ENCODE data around the gene BCAS4. TPM values are rescaled to one million over a fixed set of nuclear protein-coding genes. Genes with fewer than 3 reads are reported as not detected.

Gene BCAS4
- total RNA-seq, 4 donors from 2014 or later, result 0.30 to 0.84 (median 0.51) TPM

DNA sequence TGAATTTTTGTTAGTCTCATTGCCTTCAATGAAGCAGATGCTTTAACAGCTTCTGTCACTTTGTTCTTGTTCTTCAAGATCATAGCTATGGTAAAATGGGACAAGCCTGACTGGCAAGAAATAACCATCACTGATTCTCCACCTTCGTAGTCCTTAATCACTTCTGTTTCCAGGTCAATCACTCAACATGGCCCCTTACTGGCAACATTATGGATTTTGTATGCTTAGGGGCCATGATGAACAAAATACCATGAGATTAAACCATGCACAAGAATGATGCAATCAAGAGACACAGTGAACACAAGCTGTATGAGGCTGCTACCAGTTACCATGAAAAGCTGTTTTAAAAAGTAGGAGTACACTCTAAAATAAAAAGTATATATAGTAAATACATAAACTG is 103.6 kb downstream of the BCAS4 start:
- TF ChIP-seq, protein P1, sequence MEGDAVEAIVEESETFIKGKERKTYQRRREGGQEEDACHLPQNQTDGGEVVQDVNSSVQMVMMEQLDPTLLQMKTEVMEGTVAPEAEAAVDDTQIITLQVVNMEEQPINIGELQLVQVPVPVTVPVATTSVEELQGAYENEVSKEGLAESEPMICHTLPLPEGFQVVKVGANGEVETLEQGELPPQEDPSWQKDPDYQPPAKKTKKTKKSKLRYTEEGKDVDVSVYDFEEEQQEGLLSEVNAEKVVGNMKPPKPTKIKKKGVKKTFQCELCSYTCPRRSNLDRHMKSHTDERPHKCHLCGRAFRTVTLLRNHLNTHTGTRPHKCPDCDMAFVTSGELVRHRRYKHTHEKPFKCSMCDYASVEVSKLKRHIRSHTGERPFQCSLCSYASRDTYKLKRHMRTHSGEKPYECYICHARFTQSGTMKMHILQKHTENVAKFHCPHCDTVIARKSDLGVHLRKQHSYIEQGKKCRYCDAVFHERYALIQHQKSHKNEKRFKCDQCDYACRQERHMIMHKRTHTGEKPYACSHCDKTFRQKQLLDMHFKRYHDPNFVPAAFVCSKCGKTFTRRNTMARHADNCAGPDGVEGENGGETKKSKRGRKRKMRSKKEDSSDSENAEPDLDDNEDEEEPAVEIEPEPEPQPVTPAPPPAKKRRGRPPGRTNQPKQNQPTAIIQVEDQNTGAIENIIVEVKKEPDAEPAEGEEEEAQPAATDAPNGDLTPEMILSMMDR (IDR thresholded peaks at IDR 0.05), result no peak
- TF ChIP-seq EP300 (IDR thresholded peaks at IDR 0.05), result no peak

DNA sequence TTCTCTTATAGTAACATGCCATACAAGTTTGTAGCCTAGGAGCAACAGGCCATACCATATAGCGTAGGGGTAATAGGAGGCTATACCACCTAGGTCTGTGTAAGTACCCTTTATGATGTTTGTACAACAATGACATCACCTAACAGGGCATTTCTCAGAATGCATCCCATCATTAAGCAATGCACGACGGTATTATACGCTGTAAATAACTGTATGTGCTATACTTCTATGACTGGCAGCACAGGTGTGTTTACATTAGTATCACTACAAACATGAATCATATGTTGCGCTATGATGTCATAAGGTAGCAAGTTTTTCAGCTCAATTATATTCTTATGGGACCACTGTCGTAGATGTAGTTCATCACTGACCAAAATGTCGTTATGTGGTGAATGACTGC is 105.4 kb downstream of the BCAS4 start:
- 89 to 99% methylated on average over 7 of the region's 7 CpGs for WGBS, 2 donors

More for the DNA sequence above, 103.6 kb downstream of the BCAS4 start:
- 93 to 100% methylated on average over 1 of the region's 1 CpG for WGBS, 2 donors
- H3K36me3 ChIP-seq, result peaks cover 0 to 83% (median 0%) of the 10 kb centered on the region in 3 donors
- H3K27ac ChIP-seq, result no peak overlapping the region
- H3K4me3 ChIP-seq, result no peak overlapping the region
- H3K27me3 ChIP-seq, result no peaks in the 10 kb centered on the region
- no peak for DNase-seq (ENCODE audit: low spot score in 2 of 2)
- H3K9me3 ChIP-seq, result no peaks in the 10 kb centered on the region
- H3K4me1 ChIP-seq, result peaks cover 0 to 6% (median 2%) of the 10 kb centered on the region in 4 donors

DNA sequence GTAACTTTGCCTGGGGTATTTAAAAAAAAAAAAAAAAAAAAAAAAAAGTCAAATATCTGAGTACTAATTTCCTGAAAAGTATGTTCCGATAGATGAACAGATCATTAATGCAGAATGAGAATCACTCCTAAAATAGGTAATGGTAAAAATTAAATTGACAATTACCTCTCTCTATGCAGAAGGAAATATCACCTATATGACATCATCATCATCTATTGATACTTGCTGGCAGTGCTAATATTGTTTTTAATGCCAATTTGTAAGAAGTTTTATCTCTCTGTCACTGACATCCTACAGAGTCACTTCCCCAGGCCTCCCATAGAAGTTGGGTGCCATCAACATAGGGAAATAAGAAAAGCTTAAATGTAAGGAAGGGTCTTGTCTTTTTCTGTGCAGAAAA is 106.4 kb downstream of the BCAS4 start:
- no peaks in the 10 kb centered on the region for H3K9me3 ChIP-seq
- peaks cover 0 to 63% (median 0%) of the 10 kb centered on the region in 3 donors for H3K36me3 ChIP-seq
- H3K4me3 ChIP-seq, result no peak overlapping the region
- WGBS, 2 donors, result 88 to 90% methylated on average over 1 of the region's 1 CpG
- H3K27ac ChIP-seq, result no peak overlapping the region
- no peak for TF ChIP-seq POLR2A (IDR thresholded peaks at IDR 0.05)
- TF ChIP-seq EP300 (IDR thresholded peaks at IDR 0.05), result no peak
- TF ChIP-seq, protein P1 (IDR thresholded peaks at IDR 0.05), result no peak
- no peaks in the 10 kb centered on the region for H3K27me3 ChIP-seq
- no peak for DNase-seq (ENCODE audit: low spot score in 2 of 2)
- H3K4me1 ChIP-seq, result peaks cover 0 to 31% (median 4%) of the 10 kb centered on the region in 4 donors

More for the DNA sequence above, 105.4 kb downstream of the BCAS4 start:
- H3K27me3 ChIP-seq, result no peaks in the 10 kb centered on the region
- DNase-seq (ENCODE audit: low spot score in 2 of 2), result no peak
- TF ChIP-seq EP300 (IDR thresholded peaks at IDR 0.05) (no peak), POLR2A (IDR thresholded peaks at IDR 0.05) (no peak)
- TF ChIP-seq, protein P1 (IDR thresholded peaks at IDR 0.05), result no peak
- H3K4me1 ChIP-seq, result peaks cover 0 to 20% (median 4%) of the 10 kb centered on the region in 4 donors
- H3K9me3 ChIP-seq, result no peaks in the 10 kb centered on the region
- no peak overlapping the region for H3K4me3 ChIP-seq
- peaks cover 0 to 69% (median 0%) of the 10 kb centered on the region in 3 donors for H3K36me3 ChIP-seq
- no peak overlapping the region for H3K27ac ChIP-seq

DNA sequence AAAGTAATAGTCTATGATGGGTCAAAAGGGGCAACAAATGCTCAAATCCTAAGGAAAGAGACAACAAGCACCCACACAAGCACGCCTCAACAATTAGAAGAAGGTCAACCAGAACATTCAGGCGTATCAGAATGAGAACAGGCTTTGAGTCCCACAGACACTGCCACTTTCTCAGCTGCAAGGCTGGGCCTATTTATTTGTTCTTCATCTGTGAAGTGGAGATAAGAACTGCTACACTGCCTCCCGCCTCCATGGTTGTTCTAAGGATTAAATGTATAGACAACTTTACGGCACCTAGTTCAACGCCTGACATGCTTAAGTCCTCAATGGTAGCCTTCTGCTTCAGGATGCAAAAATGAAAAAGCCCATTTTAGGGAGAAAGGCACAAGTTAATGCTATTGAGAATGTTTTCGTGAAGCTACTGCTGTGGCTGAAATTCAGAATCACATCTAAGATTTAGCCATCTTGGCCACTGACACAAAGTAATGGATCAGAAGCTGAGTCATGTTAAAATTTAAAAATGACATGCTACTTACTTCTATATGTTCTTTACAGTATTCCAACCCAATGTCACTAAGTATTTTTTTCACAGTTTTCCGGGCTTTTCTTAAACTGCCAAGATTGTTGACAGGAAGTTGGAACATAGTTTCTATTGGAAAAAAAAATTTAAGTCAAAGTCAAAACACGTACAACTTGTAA is 108.6 kb downstream of the BCAS4 start:
- H3K27ac ChIP-seq, result no peak overlapping the region
- DNase-seq (ENCODE audit: low spot score in 2 of 2), result no peak
- peaks cover 0 to 40% (median 4%) of the 10 kb centered on the region in 4 donors for H3K4me1 ChIP-seq
- TF ChIP-seq POLR2A (IDR thresholded peaks at IDR 0.05) (no peak), EP300 (IDR thresholded peaks at IDR 0.05) (no peak)
- TF ChIP-seq, protein P1 (IDR thresholded peaks at IDR 0.05), result no peak
- H3K36me3 ChIP-seq, result peaks cover 0 to 46% (median 0%) of the 10 kb centered on the region in 3 donors
- WGBS, 2 donors, result 73 to 75% methylated on average over 8 of the region's 8 CpGs
- no peaks in the 10 kb centered on the region for H3K27me3 ChIP-seq
- H3K9me3 ChIP-seq, result no peaks in the 10 kb centered on the region
- H3K4me3 ChIP-seq, result no peak overlapping the region

DNA sequence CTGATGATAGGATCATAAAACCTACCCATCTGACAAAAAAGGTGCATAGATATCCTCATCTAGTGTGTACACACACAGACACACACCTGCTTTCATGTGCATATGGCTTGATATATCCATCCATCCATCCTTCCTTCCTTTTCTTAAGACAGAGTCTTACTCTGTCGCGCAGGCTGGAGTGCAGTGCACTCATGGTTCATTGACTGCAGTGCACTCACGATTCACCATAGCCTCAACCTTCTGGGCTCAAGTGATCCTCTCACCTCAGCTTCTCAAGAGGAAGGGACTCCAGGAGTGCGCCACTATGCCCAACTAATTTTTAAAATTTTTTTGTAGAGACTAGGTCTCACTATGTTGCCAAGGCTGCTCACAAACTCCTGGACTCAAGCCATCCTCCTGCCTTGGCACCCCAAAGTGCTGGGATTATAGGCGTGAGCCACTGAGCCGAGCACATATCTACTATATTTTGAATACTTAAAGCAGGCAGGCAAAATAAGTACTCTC is 109.3 kb downstream of the BCAS4 start:
- DNase-seq (ENCODE audit: low spot score in 2 of 2), result no peak
- no peak for TF ChIP-seq EP300 (IDR thresholded peaks at IDR 0.05)
- TF ChIP-seq, protein P1 (IDR thresholded peaks at IDR 0.05), result no peak
- no peak for TF ChIP-seq POLR2A (IDR thresholded peaks at IDR 0.05)
- no peaks in the 10 kb centered on the region for H3K9me3 ChIP-seq
- peaks cover 0 to 40% (median 0%) of the 10 kb centered on the region in 3 donors for H3K36me3 ChIP-seq
- no peak overlapping the region for H3K4me3 ChIP-seq
- WGBS, 2 donors, result 79% methylated on average over 6 of the region's 6 CpGs
- no peak overlapping the region for H3K27ac ChIP-seq
- peaks cover 0 to 40% (median 4%) of the 10 kb centered on the region in 4 donors for H3K4me1 ChIP-seq
- H3K27me3 ChIP-seq, result no peaks in the 10 kb centered on the region

All from tibial nerve (tissue), 4 donors.